DOHH2 (cell line): ENCODE measurements around the gene XPOT.

ENCODE experiments used
- CTCF ChIP-seq: fragments of 200-600 bp; sonication (generic); IDR thresholded peaks from one replicate; pipeline ENCODE4 v1.5.1; 2014; ENCODE audit warnings: antibody characterized with exemption, mild to moderate bottlenecking, low read depth, low read length; ENCODE audit not compliant: poor library complexity, severe bottlenecking
- EZH2phosphoT487 ChIP-seq: fragments of 200-600 bp; sonication (generic); IDR thresholded peaks from 2 replicates; pipeline ENCODE4 v1.6.1; 2017; ENCODE audit warnings: borderline replicate concordance, mild to moderate bottlenecking, antibody characterized with exemption, low read length, moderate library complexity, mixed read lengths

- TF ChIP-seq CTCF, result no peak
- TF ChIP-seq EZH2phosphoT487, result no peak
These were observed 64.8 kb downstream of the XPOT start for GRCh38 chr12:64468966-64469365.
